MCF 10A (cell line): ENCODE measurements around the gene ANK2. TPM values are rescaled to one million over a fixed set of nuclear protein-coding genes. Genes with fewer than 3 reads are reported as not detected.

Source experiments
- BruUV-seq: library from RNA; stranded (reverse); fragments of 400-500 nt; replicated peaks from 2 replicates; lab custom pipeline; 2021; lab: Mats Ljungman, UMichigan
- CTCF ChIA-PET: fragments of 300-600 bp; sonication (Branson Sonifier 250); formaldehyde crosslinking; extraction: SDS; loops from one replicate; lab custom pipeline; 2021; ENCODE audit warnings: antibody characterized with exemption, inconsistent platforms; lab: Yijun Ruan, JAX
- POLR2A ChIA-PET: fragments of 300-600, 350-650 bp; sonication (Branson Sonifier 250); formaldehyde crosslinking; extraction: SDS; loops from one replicate; lab custom pipeline; 2020; ENCODE audit warnings: antibody characterized with exemption, inconsistent platforms; lab: Yijun Ruan, JAX
- DNase-seq: peaks from one replicate; pipeline ENCODE4 v3.0.0-alpha.2; 2018; ENCODE audit not compliant: unreplicated experiment
- H3K27ac Mint-ChIP-seq: one replicate; pipeline ENCODE4 v1.8.0; 2022; ENCODE audit warnings: mild to moderate bottlenecking, low read depth, mixed read lengths; ENCODE audit not compliant: unreplicated experiment
- H3K27me3 Mint-ChIP-seq: one replicate; pipeline ENCODE4 v1.8.0; 2022; ENCODE audit warnings: mixed read lengths; ENCODE audit not compliant: insufficient read depth, unreplicated experiment
- H3K36me3 Mint-ChIP-seq: one replicate; pipeline ENCODE4 v1.8.0; 2022; ENCODE audit warnings: mild to moderate bottlenecking, moderate library complexity, mixed read lengths; ENCODE audit not compliant: insufficient read depth, unreplicated experiment
- H3K4me1 Mint-ChIP-seq: one replicate; pipeline ENCODE4 v1.8.0; 2022; ENCODE audit warnings: mixed read lengths; ENCODE audit not compliant: insufficient read depth, unreplicated experiment
- H3K4me3 Mint-ChIP-seq: one replicate; pipeline ENCODE4 v1.8.0; 2022; ENCODE audit warnings: mild to moderate bottlenecking, moderate library complexity, mixed read lengths; ENCODE audit not compliant: unreplicated experiment
- H3K9me3 Mint-ChIP-seq: one replicate; pipeline ENCODE4 v1.8.0; 2022; ENCODE audit warnings: mixed read lengths; ENCODE audit not compliant: unreplicated experiment
- CTCF ChIP-seq: fragments of 200-600 bp; IDR thresholded peaks from one replicate; pipeline ENCODE4 v1.8.0; 2022; ENCODE audit warnings: antibody characterized with exemption, mild to moderate bottlenecking; ENCODE audit not compliant: unreplicated experiment
- intact Hi-C: fragments of 100-400 bp; cut with micrococcal nuclease; formaldehyde crosslinking; loops from 2 replicates; pipeline ENCODE4 v1.14.1; 2022
- total RNA-seq: library from RNA; stranded (reverse); gene quantifications from 2 replicates; pipeline ENCODE4 v1.2.3, GENCODE V29; 2022

ANK2 gene
- total RNA-seq, 1 experiment from 2014 or later = 37.4 TPM

GRCh38 chr4:113113151-113113550, 63.7 kb downstream of the ANK2 start:
- intact Hi-C loops = no loop called here
- TF ChIP-seq CTCF = no peak
- POLR2A ChIA-PET = no interaction called here
- Mint-ChIP-seq H3K9me3 (no peaks in the 10 kb centered on the region), H3K27me3 (no peaks in the 10 kb centered on the region), H3K27ac (no peak overlapping the region), H3K36me3 (no peaks in the 10 kb centered on the region), H3K4me1 (no peaks in the 10 kb centered on the region), H3K4me3 (no peak overlapping the region)
- CTCF ChIA-PET = interaction anchor here (0.6 to 0.8 kb wide), 4 partner anchors 24 to 1119 kb away, joined by 3 to 4 read pairs (median 3); no protein-coding TSS in a partner anchor
- no peak for DNase-seq
- no TSS peak for BruUV-seq

GRCh38 chr4:113114884-113115283, 65.4 kb downstream of the ANK2 start:
- H3K4me1 Mint-ChIP-seq = no peaks in the 10 kb centered on the region
- no peak overlapping the region for H3K4me3 Mint-ChIP-seq
- BruUV-seq = no TSS peak
- no peak for TF ChIP-seq CTCF
- intact Hi-C loops = no loop called here
- POLR2A ChIA-PET = no interaction called here
- no peaks in the 10 kb centered on the region for H3K9me3 Mint-ChIP-seq
- H3K27ac Mint-ChIP-seq = no peak overlapping the region
- no peaks in the 10 kb centered on the region for H3K36me3 Mint-ChIP-seq
- no peak for DNase-seq
- CTCF ChIA-PET = interaction anchor here (1.0 to 1.4 kb wide), 2 partner anchors 10 to 38 kb away, joined by 3 to 4 read pairs; no protein-coding TSS in a partner anchor
- no peaks in the 10 kb centered on the region for H3K27me3 Mint-ChIP-seq

GRCh38 chr4:113116414-113117357, 67.2 kb downstream of the ANK2 start:
- Mint-ChIP-seq H3K4me1 (no peaks in the 10 kb centered on the region), H3K27me3 (no peaks in the 10 kb centered on the region), H3K36me3 (no peaks in the 10 kb centered on the region), H3K27ac (no peak overlapping the region), H3K4me3 (no peak overlapping the region), H3K9me3 (no peaks in the 10 kb centered on the region)
- no TSS peak for BruUV-seq
- CTCF ChIA-PET = interaction anchor here (0.7 to 1.4 kb wide), 2 partner anchors 9 to 245 kb away, joined by 5 to 6 read pairs; no protein-coding TSS in a partner anchor
- no peak for DNase-seq
- TF ChIP-seq CTCF = no peak
- POLR2A ChIA-PET = interaction anchor here (0.7 kb wide), 1 partner anchor 127 kb away, joined by 4 read pairs; no protein-coding TSS in a partner anchor
- intact Hi-C loops = no loop called here

- POLR2A ChIA-PET = interaction anchor here (0.7 kb wide), 1 partner anchor 127 kb away, joined by 4 read pairs; no protein-coding TSS in a partner anchor
- no peak for TF ChIP-seq CTCF
- Mint-ChIP-seq H3K27ac (no peak overlapping the region), H3K4me1 (no peaks in the 10 kb centered on the region), H3K36me3 (no peaks in the 10 kb centered on the region), H3K4me3 (no peak overlapping the region), H3K27me3 (no peaks in the 10 kb centered on the region), H3K9me3 (no peaks in the 10 kb centered on the region)
- BruUV-seq = no TSS peak
- DNase-seq = no peak
- intact Hi-C loops = no loop called here
- CTCF ChIA-PET = interaction anchor here (0.7 to 1.4 kb wide), 2 partner anchors 10 to 246 kb away, joined by 5 to 6 read pairs; no protein-coding TSS in a partner anchor
Observed at GRCh38 chr4:113117358-113117702, 67.9 kb downstream of the ANK2 start.
